ENCODE results near the gene BANP. TPM values are rescaled to one million over a fixed set of nuclear protein-coding genes. Genes with fewer than 3 reads are reported as not detected.

The BANP gene
- total and polyA plus RNA-seq, 2 donors (not counting 3 experiments of a cell fraction or from before 2014, with no cell fraction given), result 22.4 to 33.8 TPM

GRCh38 chr16:88005181-88005581 is 53.9 kb downstream of the BANP start:
- Histone ChIP-seq H3K4me1 (ENCODE audit: control insufficient read depth, extremely low read depth, insufficient read depth, low read length) (no peaks in the 10 kb centered on the region), H2AFZ (ENCODE audit: low read depth, low read length) (no peak overlapping the region), H3K9me3 (replicated peaks; ENCODE audit: control insufficient read depth, insufficient read depth, low read length) (no peaks in the 10 kb centered on the region), H3K27ac (ENCODE audit: insufficient read depth, low read depth, low read length) (no peak overlapping the region), H3K36me3 (ENCODE audit: control insufficient read depth in 2 of 2, extremely low read depth in 1 of 2, insufficient read depth in 2 of 2, low read length in 2 of 2) (peaks cover 0 to 10% of the 10 kb centered on the region in 2 experiments), H3K4me3 (replicated peaks in 1 of 3; ENCODE audit: insufficient read depth in 1 of 3, low read depth in 1 of 3, low read length in 3 of 3) (no peak overlapping the region), H3K4me2 (ENCODE audit: insufficient read depth, low read length) (no peak overlapping the region), H3K79me2 (ENCODE audit: control insufficient read depth, insufficient read depth, low read length) (no peaks in the 10 kb centered on the region), H3K9ac (replicated peaks; ENCODE audit: extremely low read depth, insufficient read depth, low read length) (no peak overlapping the region), H3K27me3 (ENCODE audit: control insufficient read depth in 2 of 2, insufficient read depth in 2 of 2, low read length in 2 of 2) (no peaks in the 10 kb centered on the region), H3K9me1 (replicated peaks; ENCODE audit: control insufficient read depth, extremely low read depth, insufficient read depth, low read length) (no peaks in the 10 kb centered on the region), H4K20me1 (replicated peaks; ENCODE audit: control insufficient read depth, extremely low read depth, insufficient read depth, low read length) (peaks cover 2% of the 10 kb centered on the region)
- intact Hi-C loops (cut with micrococcal nuclease), result no loop called here
- no peak for DNase-seq (ENCODE audit: low read depth, low spot score)
- ChIA-PET CTCF (no interaction called here), POLR2A (no interaction called here)
- no TSS peak for BruUV-seq (replicated peaks)
- dilution Hi-C loops (cut with MboI; ENCODE audit: extremely low pct_ligation_motif_present, low sequenced_read_pairs), result no loop called here
- no peak for FAIRE-seq
- peak; percentile 7 to 20 for TF ChIP-seq CTCF (IDR thresholded peaks at IDR 0.05; ENCODE audit: extremely low read depth in 1 of 2, insufficient read depth in 1 of 2, low read depth in 1 of 2, low read length in 2 of 2)
- TF ChIP-seq MYC (IDR thresholded peaks at IDR 0.05; ENCODE audit: low read depth, low read length), result no peak

GRCh38 chr16:88005968-88006367 is 54.7 kb downstream of the BANP start:
- H2AFZ ChIP-seq (ENCODE audit: low read depth, low read length), result no peak overlapping the region
- H3K27me3 ChIP-seq (ENCODE audit: control insufficient read depth in 2 of 2, insufficient read depth in 2 of 2, low read length in 2 of 2), result no peaks in the 10 kb centered on the region
- H3K9ac ChIP-seq (replicated peaks; ENCODE audit: extremely low read depth, insufficient read depth, low read length), result no peak overlapping the region
- ChIA-PET CTCF (no interaction called here), POLR2A (no interaction called here)
- DNase-seq (ENCODE audit: low read depth, low spot score) (no peak), FAIRE-seq (no peak)
- no peak for TF ChIP-seq JUN (IDR thresholded peaks at IDR 0.05; ENCODE audit: borderline replicate concordance, insufficient read depth, insufficient read length, low read depth)
- no peak for TF ChIP-seq POLR2AphosphoS5 (IDR thresholded peaks at IDR 0.05; ENCODE audit: insufficient read depth, low read depth, low read length)
- TF ChIP-seq FOS (IDR thresholded peaks at IDR 0.05; ENCODE audit: borderline replicate concordance, insufficient read depth, low read length), result no peak
- no peak for TF ChIP-seq MYC (IDR thresholded peaks at IDR 0.05; ENCODE audit: low read depth, low read length)
- TF ChIP-seq MAX (IDR thresholded peaks at IDR 0.05; ENCODE audit: insufficient read depth, insufficient read length), result no peak
- no peak for TF ChIP-seq GATA2 (IDR thresholded peaks at IDR 0.05; ENCODE audit: insufficient read depth, insufficient read length, low read depth, low read length)
- TF ChIP-seq POLR2A (IDR thresholded peaks at IDR 0.05; ENCODE audit: low read depth, low read length), result no peak
- no peak for TF ChIP-seq EZH2 (IDR thresholded peaks at IDR 0.05; ENCODE audit: borderline replicate concordance, low read depth, low read length, severe bottlenecking)
- TF ChIP-seq CTCF (IDR thresholded peaks at IDR 0.05; ENCODE audit: extremely low read depth in 1 of 2, insufficient read depth in 1 of 2, low read depth in 1 of 2, low read length in 2 of 2), result no peak
- no peak overlapping the region for H3K4me3 ChIP-seq (replicated peaks in 1 of 3; ENCODE audit: insufficient read depth in 1 of 3, low read depth in 1 of 3, low read length in 3 of 3)
- dilution Hi-C loops (cut with MboI; ENCODE audit: extremely low pct_ligation_motif_present, low sequenced_read_pairs), result no loop called here
- H3K4me2 ChIP-seq (ENCODE audit: insufficient read depth, low read length), result no peak overlapping the region
- H3K9me1 ChIP-seq (replicated peaks; ENCODE audit: control insufficient read depth, extremely low read depth, insufficient read depth, low read length), result no peaks in the 10 kb centered on the region
- H3K27ac ChIP-seq (ENCODE audit: insufficient read depth, low read depth, low read length), result no peak overlapping the region
- intact Hi-C loops (cut with micrococcal nuclease), result no loop called here
- peaks cover 0 to 14% of the 10 kb centered on the region in 2 experiments for H3K36me3 ChIP-seq (ENCODE audit: control insufficient read depth in 2 of 2, extremely low read depth in 1 of 2, insufficient read depth in 2 of 2, low read length in 2 of 2)
- H3K9me3 ChIP-seq (replicated peaks; ENCODE audit: control insufficient read depth, insufficient read depth, low read length), result no peaks in the 10 kb centered on the region
- H4K20me1 ChIP-seq (replicated peaks; ENCODE audit: control insufficient read depth, extremely low read depth, insufficient read depth, low read length), result peaks cover 2% of the 10 kb centered on the region
- no peaks in the 10 kb centered on the region for H3K79me2 ChIP-seq (ENCODE audit: control insufficient read depth, insufficient read depth, low read length)
- no TSS peak for BruUV-seq (replicated peaks)
- no peaks in the 10 kb centered on the region for H3K4me1 ChIP-seq (ENCODE audit: control insufficient read depth, extremely low read depth, insufficient read depth, low read length)

All from endothelial cell of umbilical vein (primary cell).